CD4-positive, alpha-beta T cell treated with Interleukin-4 for 4 hours (primary cell): Measurements from ENCODE around the gene DNAJC5.

Experiments
- DNase-seq: peaks from one replicate; pipeline ENCODE4 v3.0.0-alpha.2; 2020

DNAJC5 gene

DNA sequence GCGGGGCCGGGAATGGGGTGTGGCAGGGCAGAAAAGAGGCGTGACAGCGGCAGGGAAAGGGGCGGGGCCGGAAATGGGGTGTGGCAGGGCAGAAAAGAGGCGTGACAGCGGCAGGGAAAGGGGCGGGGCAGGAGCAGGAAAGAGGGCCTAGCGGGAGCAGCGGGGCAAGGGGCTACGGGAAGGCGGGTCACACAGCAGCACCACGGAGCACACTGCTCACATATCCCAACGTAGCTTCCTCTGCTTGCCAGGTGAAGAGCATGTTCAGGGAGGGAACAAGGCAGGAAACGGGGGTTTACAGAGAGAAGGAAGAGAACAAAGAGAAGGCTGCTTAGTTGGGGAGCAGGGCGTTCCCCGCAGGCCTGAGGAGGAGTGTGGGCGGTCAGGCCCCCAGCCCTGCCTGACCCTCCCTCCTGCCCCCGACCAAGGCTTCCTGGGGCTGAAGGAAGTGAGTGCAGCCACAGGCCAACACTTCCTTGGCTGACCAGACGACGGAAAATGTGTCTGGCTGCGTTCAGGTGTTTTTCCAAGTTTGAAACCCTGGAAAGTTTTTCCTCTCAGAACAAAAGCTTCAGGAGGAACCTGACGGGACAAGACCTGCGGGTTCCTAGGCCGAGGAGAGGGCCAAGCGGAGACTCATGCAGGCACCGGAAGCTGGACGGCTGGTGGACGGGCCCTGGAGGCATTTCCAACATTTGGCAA is 47.5 kb downstream of the DNAJC5 start:
- DNase-seq, result no peak

GRCh38 chr20:63942969-63943807 is 48.3 kb downstream of the DNAJC5 start:
- DNase-seq, result no peak

- no peak for DNase-seq
Measured at GRCh38 chr20:63943808-63944077, 48.8 kb downstream of the DNAJC5 start.

GRCh38 chr20:63944078-63944941 is 49.4 kb downstream of the DNAJC5 start:
- DNase-seq, result no peak

DNA sequence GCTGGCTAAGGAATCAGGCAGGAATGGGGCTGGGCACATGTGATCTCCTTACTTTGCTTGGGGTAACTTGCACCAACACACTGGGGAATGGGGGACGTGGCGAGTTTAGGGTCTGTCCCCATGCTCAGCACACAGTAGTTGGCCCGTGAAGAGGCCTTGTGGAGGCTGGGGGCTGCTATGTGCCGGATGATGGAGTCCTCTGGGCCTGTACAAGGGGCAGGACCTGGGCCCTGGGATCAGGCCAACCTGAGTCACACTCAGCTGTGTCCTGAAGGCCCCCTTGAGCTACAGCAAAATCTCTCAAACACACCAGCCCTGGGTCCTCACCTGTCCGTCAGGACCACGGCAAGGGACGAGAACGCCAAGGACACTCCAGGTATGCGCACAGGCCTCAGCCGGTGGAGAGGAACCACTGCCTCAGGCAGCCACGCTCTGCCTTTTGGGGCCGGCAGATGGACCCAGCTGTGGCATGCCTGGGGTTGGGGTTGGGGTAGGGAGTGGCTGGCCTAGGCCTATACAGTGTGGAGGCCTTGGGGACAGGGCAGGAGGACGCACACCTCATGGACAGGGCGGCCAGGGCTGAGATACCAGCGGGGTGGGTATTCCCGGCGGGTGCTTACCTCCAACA is 50.2 kb downstream of the DNAJC5 start:
- DNase-seq, result no peak

DNA sequence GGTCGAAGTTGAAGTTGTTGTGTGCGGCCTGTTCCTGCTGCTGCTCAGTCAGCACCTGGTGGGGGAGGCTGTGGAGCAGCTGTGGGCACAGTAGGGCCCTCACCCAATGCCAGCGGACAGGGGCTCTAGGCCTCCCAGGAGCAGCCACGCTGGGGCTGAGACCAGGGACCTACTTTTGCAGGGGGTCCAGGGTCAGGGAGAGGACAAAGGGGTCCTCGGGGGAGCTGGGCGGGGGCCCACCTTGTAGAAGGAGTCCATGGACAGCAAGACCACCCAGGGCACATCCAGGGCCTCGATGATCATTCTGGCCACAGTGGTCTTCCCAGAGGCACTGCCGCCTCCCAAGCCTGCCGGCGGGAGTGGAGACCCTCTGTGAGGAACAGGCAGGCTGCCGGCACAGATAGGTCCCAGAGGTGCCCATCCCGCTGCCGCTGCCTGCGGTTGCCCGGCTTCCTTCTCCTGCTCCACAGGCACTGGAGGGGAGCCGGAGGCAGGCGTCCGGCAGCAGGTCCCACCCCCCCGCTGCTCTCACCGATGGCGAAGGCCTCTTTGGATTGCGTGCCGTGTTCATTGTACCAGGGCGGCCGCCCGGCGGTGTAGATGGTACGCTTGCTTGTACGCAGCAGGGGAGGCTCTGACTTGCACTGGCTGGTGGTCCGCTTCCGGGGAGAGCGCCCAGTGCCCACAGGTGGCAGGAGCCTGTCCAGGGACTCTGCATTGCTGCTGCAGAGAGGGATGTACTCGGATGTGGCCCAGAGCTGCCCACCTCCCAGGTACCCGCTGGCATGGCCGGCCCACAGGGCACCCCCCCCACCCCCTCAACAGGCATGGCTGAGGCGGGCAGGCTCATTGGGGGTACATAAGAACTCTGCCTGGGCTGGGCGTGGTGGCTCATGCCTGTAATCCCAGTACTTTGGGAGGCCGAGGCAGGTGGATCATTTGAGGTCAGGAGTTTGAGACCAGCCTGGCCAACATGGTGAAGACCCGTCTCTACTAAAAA is 51.3 kb downstream of the DNAJC5 start:
- no peak for DNase-seq

DNA sequence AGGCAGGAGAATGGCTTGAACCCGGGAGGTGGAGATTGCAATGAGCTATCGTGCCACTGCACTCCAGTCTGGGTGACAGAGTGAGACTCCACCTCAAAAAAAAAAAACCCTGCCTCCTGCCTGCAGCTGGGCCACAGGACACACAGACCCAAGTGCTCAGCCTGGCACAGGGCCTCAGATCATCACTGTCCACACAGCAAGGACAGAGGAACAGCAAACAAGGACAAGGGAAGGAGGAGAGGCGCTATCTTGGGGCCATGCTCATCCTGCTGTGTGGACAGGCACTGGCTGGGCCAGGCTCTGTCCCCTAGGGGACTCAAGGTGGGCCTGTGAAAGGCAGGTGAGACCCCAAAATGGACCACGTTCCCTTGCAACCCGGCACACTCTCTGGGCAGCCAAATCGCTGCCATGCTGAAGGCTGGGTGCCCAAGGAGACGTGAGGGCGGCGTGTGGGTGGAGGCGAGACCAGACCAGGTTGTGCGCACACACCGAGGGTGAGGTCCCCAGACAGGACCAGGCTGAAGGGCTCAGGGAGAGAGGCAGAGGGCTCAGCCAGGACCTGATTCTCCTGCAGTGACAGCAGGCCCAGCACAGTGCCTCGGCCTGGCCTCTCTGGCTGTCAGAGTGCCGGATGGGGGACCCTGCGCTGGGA is 52.2 kb downstream of the DNAJC5 start:
- no peak for DNase-seq

GRCh38 chr20:63947638-63948456 is 52.9 kb downstream of the DNAJC5 start:
- no peak for DNase-seq

DNA sequence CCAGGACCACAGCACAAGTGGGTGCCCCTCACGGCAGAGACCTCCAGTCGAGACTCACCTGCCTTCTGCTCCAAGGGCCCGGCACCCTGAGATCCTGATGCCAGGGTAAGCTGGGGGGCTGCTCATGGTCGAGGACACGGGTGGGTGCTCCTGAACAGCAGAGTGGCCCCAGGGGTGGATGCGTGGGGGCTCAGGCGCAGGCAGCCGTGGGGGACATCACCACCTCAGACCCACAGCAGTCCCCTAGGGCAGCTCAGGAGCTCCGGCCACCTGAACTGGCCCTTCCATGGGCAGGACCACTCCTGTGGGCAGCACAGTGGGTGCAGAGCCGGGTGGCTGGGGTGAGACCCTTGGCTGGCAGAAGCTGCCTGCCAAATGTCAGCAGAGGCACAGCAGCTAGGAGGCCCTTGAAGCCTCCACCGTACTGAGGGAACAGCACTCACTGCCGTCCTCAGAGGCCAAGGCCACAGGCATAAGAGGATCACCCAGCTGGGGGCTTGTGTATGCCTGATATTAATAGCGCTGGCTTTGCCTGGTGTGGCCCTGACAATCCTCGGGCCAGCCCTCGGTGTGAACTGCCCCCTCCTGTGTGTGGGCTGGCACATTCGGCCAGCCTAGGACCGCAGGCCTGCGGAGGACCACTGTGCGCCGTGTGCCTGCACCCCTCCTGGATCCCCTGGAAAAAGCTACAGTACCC is 55.9 kb downstream of the DNAJC5 start:
- no peak for DNase-seq

DNA sequence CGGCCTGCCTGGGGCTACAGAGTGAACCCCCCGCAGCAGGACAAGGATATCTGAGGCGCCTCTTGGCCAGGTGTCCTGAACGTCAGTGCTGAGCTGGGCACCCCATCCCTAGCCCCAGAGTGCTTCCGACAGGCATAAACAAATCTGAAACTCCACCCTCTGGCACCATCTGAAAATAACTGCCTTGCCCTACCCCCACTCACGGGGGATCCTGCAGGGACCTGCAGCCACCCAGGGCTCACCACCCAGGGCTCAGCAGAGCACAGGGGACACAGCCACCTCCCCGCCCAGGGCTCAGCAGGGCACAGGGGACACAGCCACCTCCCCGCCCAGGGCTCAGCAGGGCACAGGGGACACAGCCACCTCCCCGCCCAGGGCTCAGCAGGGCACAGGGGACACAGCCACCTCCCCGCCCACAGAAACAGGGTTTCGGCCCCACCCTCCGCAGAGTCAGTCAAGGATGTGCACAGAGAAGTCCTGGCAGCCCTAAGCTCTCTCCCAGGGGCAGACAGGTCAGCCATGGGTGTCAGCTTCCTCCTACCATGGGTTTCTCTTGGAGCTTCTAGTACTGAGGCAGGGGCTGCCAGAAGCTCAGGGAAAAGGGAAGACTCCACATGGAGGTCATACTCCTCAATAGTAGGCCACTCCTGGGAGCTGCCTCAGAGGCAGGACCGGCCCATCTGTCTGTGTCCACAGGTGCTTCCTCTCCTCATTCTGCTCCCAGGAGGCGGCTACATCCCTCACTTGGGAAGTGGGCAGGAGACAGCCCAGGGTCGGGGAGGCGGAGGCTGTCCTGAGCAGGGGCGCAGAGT is 56.7 kb downstream of the DNAJC5 start:
- DNase-seq, result no peak

- no peak for DNase-seq
Measured at GRCh38 chr20:63952210-63952535, 57.2 kb downstream of the DNAJC5 start.

DNA sequence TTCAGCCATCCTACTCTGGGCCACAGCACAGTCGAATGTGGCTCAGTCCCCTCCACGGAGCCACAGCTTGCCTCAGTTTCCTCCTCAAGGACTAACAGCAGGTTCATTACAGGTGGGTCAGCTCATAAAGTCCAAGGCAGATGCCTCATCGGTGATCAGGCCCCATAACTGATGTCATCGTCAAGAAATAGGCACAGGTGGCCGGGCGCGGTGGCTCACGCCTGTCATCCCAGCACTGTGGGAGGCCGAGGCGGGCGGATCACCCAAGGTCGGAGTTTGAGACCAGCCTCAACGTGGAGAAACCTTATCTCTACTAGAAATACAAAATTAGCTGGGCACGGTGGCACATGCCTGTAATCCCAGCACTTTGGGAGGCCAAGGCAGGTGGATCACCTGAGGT is 57.8 kb downstream of the DNAJC5 start:
- DNase-seq, result no peak

GRCh38 chr20:63953764-63954429 is 59.0 kb downstream of the DNAJC5 start:
- DNase-seq, result no peak

- peak; percentile 37 for DNase-seq
Measured at GRCh38 chr20:63955281-63955826, 60.4 kb downstream of the DNAJC5 start.

DNA sequence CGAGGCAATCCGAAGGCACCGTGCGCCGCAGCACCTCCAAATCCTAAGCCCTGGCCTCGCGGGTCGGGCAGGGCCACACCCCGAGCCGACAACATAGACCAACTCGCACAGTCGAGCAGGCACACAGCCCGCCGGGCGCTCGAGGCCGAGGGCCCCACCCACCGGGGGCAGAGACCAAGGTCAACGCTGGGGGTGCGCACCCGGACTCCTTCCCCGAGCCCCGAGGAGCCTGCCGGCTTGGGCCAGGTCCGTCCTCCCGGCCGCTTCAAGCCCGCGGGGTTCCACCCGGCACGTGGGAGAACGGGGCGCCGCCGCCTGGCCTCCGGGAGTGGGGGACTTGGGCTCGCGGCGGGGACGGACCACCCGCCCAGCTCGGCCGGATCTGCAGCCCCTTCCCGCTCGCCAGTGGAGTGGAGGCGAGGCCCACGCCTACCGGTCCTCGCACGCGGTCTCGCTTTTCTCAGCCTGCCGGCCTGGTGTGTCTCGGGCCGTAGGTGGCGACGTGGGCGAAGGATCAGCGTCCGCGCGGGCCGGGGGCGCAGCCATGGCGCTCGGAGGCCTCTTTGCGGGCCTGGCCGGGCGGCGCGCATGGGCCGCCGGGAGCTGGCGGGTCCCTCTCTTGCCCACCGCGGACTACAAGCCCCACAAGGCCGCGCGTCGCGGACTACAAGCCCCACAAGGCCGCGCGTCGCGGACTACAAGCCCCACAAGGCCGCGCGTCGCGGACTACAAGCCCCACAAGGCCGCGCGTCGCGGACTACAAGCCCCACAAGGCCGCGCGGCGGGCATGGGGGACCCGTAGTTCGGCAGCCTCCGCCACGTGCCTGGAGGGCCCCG is 61.1 kb downstream of the DNAJC5 start, which contains the start of gene UCKL1:
UCKL1 (minus strand) TSS at position 590 of the 837 bp plus-strand sequence; CDS start at position 546, 44 bp downstream.
- DNase-seq, result peak; percentile 88

- DNase-seq, result no peak
Measured at GRCh38 chr20:63956664-63957003, 61.7 kb downstream of the DNAJC5 start.
